Bronchial epithelial cell (primary cell): Measurements from ENCODE around the gene GLB1L3. TPM values are rescaled to one million over a fixed set of nuclear protein-coding genes. Genes with fewer than 3 reads are reported as not detected.

Experiments used
- DNase-seq: peaks from one replicate; pipeline ENCODE4 v3.0.0-alpha.2; 2010; ENCODE audit warnings: low read depth
- FAIRE-seq: peaks from 2 replicates; lab custom pipeline; 2011; peaks lifted over from hg19 to GRCh38; lab: Jason Lieb, UNC
- H3K27me3 ChIP-seq: 2 replicates; pipeline ENCODE4 v1.5.1; 2011; ENCODE audit warnings: low read length; ENCODE audit not compliant: control insufficient read depth, insufficient read depth
- H3K36me3 ChIP-seq: 2 replicates; pipeline ENCODE4 v1.5.1; 2011; ENCODE audit warnings: low read length; ENCODE audit not compliant: control insufficient read depth, insufficient read depth
- H3K4me3 ChIP-seq: 2 replicates; pipeline ENCODE4 v1.5.1; 2011; ENCODE audit warnings: mild to moderate bottlenecking, low read depth, low read length, control low read depth
- CTCF ChIP-seq: IDR thresholded peaks from 2 replicates; pipeline ENCODE4 v1.5.1; 2011; ENCODE audit warnings: mild to moderate bottlenecking, moderate library complexity, low read length, control low read depth, inconsistent platforms; ENCODE audit not compliant: insufficient read depth, severe bottlenecking
- total RNA-seq: library from RNA; depleted of rRNA; stranded (reverse); fragments of >200 nt; gene quantifications from 2 replicates; pipeline ENCODE4 v1.2.1, GENCODE V29; 2014

Gene GLB1L3
- total RNA-seq, 1 donor from 2014 or later, result 2.1 TPM

DNA sequence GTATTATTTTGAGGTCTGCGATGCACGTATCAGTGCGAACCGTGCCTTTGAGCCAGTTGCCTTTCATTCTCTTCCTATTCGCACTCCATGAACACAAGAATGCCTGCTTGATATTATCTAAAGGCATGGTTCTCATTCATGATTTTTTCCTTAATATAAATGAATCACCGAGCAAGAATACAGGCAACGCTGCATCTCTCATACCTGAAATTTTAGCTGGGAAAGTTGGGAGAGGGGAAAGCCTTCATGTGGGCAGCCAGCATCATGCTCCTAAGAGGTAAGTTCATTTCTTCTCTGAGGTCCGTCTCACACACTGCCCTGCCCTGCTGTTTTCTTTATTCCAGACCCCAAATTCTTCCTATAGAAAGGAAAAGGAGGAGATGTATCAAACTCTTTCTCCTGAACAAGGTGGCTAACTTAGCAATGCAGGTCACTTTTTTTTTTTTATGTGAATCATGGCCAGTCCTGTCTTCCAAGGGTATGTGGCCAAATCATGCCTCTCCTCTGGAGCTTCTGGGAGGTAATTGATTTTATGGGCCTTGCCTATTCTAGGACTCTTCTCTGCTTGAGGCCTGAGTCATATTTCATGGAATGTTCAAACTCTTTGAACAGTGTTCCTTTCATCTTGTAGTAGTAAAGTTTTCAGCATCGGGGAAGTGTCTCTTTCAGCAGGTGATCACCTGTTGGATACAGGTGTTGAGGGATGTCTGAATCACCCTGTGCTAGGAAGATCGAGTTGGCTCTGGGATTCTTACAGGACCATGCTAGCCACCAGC is 58.8 kb downstream of the GLB1L3 start:
- Histone ChIP-seq H3K36me3 (no peaks in the 10 kb centered on the region), H3K27me3 (no peaks in the 10 kb centered on the region), H3K4me3 (no peak overlapping the region)
- DNase-seq (peak; percentile 10), FAIRE-seq (no peak)
- TF ChIP-seq CTCF, result no peak

- Histone ChIP-seq H3K27me3 (no peaks in the 10 kb centered on the region), H3K36me3 (no peaks in the 10 kb centered on the region), H3K4me3 (no peak overlapping the region)
- FAIRE-seq (no peak), DNase-seq (no peak)
- no peak for TF ChIP-seq CTCF
These were observed 60.9 kb downstream of the GLB1L3 start for GRCh38 chr11:134337051-134337450.

DNA sequence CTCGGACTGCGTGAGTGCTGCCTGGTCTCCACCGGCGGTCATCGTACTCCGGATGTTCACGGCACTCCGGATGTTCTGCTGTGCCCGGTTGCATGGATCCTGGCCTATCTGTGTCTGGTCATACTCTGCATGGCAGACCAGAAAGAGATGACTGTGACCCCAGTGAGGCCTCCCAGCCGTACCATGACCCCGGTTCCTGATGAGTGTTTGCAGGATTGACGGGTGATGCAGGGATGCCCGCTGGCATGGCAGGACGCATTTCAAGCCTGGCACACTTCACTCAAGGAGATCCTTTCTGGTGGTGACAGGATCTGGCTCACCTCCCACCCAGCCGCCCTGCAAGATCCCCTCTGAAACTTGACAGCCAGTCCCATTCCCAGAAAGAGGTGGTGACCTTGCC is 61.9 kb downstream of the GLB1L3 start:
- DNase-seq (no peak), FAIRE-seq (no peak)
- Histone ChIP-seq H3K4me3 (no peak overlapping the region), H3K36me3 (no peaks in the 10 kb centered on the region), H3K27me3 (no peaks in the 10 kb centered on the region)
- TF ChIP-seq CTCF, result no peak

- Histone ChIP-seq H3K36me3 (no peaks in the 10 kb centered on the region), H3K27me3 (no peaks in the 10 kb centered on the region), H3K4me3 (no peak overlapping the region)
- DNase-seq, result no peak
- TF ChIP-seq CTCF, result no peak
- FAIRE-seq, result no peak
These were observed 62.5 kb downstream of the GLB1L3 start for GRCh38 chr11:134338654-134339053.

DNA sequence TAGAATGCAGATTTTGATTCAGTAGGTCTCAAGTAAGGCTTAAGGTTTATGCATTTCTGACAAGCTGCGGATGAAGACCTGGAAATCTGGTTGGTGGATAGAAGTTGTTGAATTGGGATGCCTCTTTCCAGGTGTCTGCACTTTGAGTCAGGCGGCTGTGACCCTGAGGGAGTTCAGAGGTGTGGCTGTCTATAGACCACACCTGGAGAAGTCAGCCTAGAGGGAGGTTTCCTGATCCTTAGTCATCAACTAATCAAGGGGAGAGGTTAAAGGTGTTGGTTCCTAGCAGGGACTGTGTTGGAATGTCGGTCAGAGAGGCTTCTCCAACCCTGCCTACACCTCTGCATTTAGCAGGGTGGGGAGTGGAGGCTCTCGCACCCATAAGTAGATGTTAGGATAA is 63.6 kb downstream of the GLB1L3 start:
- FAIRE-seq (no peak), DNase-seq (peak; percentile 54)
- Histone ChIP-seq H3K4me3 (no peak overlapping the region), H3K27me3 (no peaks in the 10 kb centered on the region), H3K36me3 (no peaks in the 10 kb centered on the region)
- TF ChIP-seq CTCF, result no peak
